GM12874 (cell line): ENCODE data around the gene CPT1C.
A peak's percentile ranks its signal among the peaks of the same experiment; 100 is the strongest.

ENCODE experiments used
- CTCF ChIP-seq: IDR thresholded peaks from 2 replicates; pipeline ENCODE4 v1.5.1; 2011; ENCODE audit warnings: low read depth, mild to moderate bottlenecking, control low read depth, low read length, moderate library complexity; ENCODE audit not compliant: insufficient read depth

Gene CPT1C

GRCh38 chr19:49680421-49681351 lies 10.2 kb upstream of the CPT1C start:
- peak; percentile 100 for TF ChIP-seq CTCF

- no peak for TF ChIP-seq CTCF
These were observed 9.1 kb upstream of the CPT1C start for GRCh38 chr19:49681830-49682229.

- no peak for TF ChIP-seq CTCF
These were observed 8.6 kb upstream of the CPT1C start for GRCh38 chr19:49682274-49682673.

GRCh38 chr19:49683814-49684250 lies 7.1 kb upstream of the CPT1C start:
- no peak for TF ChIP-seq CTCF

- TF ChIP-seq CTCF: peak; percentile 82
These were observed 6.5 kb upstream of the CPT1C start for GRCh38 chr19:49684251-49684982.

- TF ChIP-seq CTCF: no peak
These were observed 5.8 kb upstream of the CPT1C start for GRCh38 chr19:49684983-49685553.

GRCh38 chr19:49685845-49686332 lies 5.0 kb upstream of the CPT1C start:
- no peak for TF ChIP-seq CTCF
